Transverse colon (tissue), 4 donors: ENCODE results near the gene SEMA3A.

Experiments used
- POLR2A ChIP-seq: fragments of 450-650 bp; IDR thresholded peaks from one replicate; pipeline ENCODE4 v1.6.1; 2016; ENCODE audit warnings: antibody characterized with exemption, mild to moderate bottlenecking, moderate library complexity
- POLR2AphosphoS5 ChIP-seq, 3 donors: sonication (generic); formaldehyde crosslinking; IDR thresholded peaks; one replicate each; pipeline ENCODE4 v1.6.1; 2016; ENCODE audit warnings: antibody characterized with exemption in 3 of 3
- TF ChIP-seq, protein P1 (sequence below), 5 experiments: fragments of 200-600 bp in 3 of 5; fragments of 450-650 bp in 2 of 5; sonication (generic) in 3 of 5; IDR thresholded peaks; 1 replicate in 2 of 5; 2 replicates in 3 of 5; pipeline ENCODE4 v1.5.1; 2016 to 2017; ENCODE audit warnings: antibody characterized with exemption in 5 of 5, inconsistent platforms in 3 of 5, mild to moderate bottlenecking in 2 of 5, moderate library complexity in 1 of 5

DNA sequence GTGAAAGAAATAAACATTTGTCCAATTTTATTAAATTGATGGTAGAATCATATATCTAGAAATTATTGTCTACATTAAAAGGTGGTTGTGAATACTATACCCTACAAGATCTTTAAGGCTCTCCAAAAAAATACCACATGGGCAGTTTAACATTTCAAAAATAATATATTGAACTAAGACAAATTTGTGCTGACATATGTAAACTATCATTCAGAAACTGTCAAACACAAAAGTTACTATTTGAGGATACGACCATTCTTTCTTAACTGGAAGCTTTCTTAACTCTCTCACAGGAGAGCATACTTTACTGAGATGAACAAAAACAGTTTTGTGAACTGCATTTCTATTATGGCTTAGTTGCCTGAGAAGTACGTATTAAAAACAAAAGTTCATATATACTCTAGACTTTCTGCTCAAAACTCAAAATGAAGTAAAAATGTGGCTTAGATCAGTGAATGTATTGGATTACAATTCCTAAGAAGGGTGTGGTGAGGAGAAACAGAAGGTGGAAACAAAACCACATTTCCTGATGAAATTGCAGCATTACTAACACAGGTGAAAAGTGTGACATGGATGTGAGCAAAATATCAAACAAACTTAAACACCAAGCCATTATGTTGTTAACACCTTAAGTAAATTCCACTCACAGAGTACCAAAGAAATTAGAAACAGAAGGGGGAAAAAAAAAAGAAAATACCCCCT, 138.5 kb downstream of the SEMA3A start:
- no peak for TF ChIP-seq POLR2A
- TF ChIP-seq, protein P1, sequence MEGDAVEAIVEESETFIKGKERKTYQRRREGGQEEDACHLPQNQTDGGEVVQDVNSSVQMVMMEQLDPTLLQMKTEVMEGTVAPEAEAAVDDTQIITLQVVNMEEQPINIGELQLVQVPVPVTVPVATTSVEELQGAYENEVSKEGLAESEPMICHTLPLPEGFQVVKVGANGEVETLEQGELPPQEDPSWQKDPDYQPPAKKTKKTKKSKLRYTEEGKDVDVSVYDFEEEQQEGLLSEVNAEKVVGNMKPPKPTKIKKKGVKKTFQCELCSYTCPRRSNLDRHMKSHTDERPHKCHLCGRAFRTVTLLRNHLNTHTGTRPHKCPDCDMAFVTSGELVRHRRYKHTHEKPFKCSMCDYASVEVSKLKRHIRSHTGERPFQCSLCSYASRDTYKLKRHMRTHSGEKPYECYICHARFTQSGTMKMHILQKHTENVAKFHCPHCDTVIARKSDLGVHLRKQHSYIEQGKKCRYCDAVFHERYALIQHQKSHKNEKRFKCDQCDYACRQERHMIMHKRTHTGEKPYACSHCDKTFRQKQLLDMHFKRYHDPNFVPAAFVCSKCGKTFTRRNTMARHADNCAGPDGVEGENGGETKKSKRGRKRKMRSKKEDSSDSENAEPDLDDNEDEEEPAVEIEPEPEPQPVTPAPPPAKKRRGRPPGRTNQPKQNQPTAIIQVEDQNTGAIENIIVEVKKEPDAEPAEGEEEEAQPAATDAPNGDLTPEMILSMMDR (IDR thresholded peaks at IDR 0.05) = no peak
- TF ChIP-seq POLR2AphosphoS5 (IDR thresholded peaks at IDR 0.05) = no peak
